Activated B cell treated with CpG ODN at 0.5 μM for 24 hours (primary cell): ENCODE results near the gene ITGA5. TPM values are rescaled to one million over a fixed set of nuclear protein-coding genes. Genes with fewer than 3 reads are reported as not detected.

Experiments used
- ATAC-seq: fragments of 200-7000 bp; cut with Tn5 transposase; one replicate; pipeline ENCODE4 v1.10.0; 2021; ENCODE audit warnings: low read depth, mild to moderate bottlenecking, moderate library complexity
- CTCF ChIA-PET: fragments of 350-600 bp; sonication (Branson Sonifier 250); formaldehyde crosslinking; loops from one replicate; lab custom pipeline; 2021; ENCODE audit warnings: antibody characterized with exemption; lab: Charles Lee
- POLR2A ChIA-PET: fragments of 350-600 bp; sonication (Branson Sonifier 250); formaldehyde crosslinking; loops from one replicate; lab custom pipeline; 2021; ENCODE audit warnings: antibody characterized with exemption; lab: Charles Lee
- DNase-seq: peaks from one replicate; pipeline ENCODE4 v3.0.0; 2022
- H3K27ac Mint-ChIP-seq: one replicate; pipeline ENCODE4 v1.8.0; 2020; ENCODE audit warnings: mixed read lengths
- H3K27me3 Mint-ChIP-seq: one replicate; pipeline ENCODE4 v1.8.0; 2021; ENCODE audit warnings: mixed read lengths
- H3K36me3 Mint-ChIP-seq: one replicate; pipeline ENCODE4 v1.8.0; 2021; ENCODE audit warnings: low read depth, mixed read lengths
- H3K4me1 Mint-ChIP-seq: one replicate; pipeline ENCODE4 v1.8.0; 2021; ENCODE audit warnings: mixed read lengths
- H3K4me3 Mint-ChIP-seq: one replicate; pipeline ENCODE4 v1.8.0; 2020; ENCODE audit warnings: mild to moderate bottlenecking, mixed read lengths
- H3K9me3 Mint-ChIP-seq: one replicate; pipeline ENCODE4 v1.8.0; 2020; ENCODE audit warnings: mixed read lengths
- intact Hi-C: fragments of 100-400 bp; cut with micrococcal nuclease; formaldehyde crosslinking; loops from one replicate; pipeline ENCODE4 v1.15.1; 2024
- total RNA-seq: library from RNA; stranded (reverse); gene quantifications from 2 replicates; pipeline ENCODE4 v1.2.3, GENCODE V29; 2022
- TF ChIP-seq, protein P1 (sequence below): fragments of 200-600 bp; IDR thresholded peaks from one replicate; pipeline ENCODE4 v1.8.0; 2022; ENCODE audit warnings: antibody characterized with exemption, mild to moderate bottlenecking

ITGA5 gene
- total RNA-seq, 1 donor from 2014 or later: 1.0 TPM

DNA sequence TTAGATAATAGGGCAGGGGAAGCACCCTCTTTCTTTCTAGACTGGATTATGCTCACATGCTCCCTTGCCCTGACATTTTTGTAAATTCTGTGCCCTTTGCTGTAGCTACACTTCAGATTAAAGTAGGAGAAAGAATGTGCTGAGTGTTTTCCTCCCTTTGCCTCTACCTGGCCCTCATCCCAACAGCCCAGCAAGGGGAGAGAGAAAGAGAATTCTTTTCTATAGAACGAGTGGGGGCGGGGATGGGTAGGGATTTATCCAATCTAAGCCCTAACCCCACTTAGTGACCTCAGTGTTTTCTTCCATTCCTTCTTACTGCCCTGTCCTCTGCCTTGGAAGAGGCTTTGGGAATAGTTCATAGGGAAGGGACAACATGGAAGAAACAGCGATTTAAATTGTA lies 68.3 kb downstream of the ITGA5 start:
- no peak overlapping the region for H3K27ac Mint-ChIP-seq
- intact Hi-C loops: no loop called here
- no peak for ATAC-seq
- peaks cover 56% of the 10 kb centered on the region for H3K36me3 Mint-ChIP-seq
- no peaks in the 10 kb centered on the region for H3K9me3 Mint-ChIP-seq
- TF ChIP-seq, protein P1, sequence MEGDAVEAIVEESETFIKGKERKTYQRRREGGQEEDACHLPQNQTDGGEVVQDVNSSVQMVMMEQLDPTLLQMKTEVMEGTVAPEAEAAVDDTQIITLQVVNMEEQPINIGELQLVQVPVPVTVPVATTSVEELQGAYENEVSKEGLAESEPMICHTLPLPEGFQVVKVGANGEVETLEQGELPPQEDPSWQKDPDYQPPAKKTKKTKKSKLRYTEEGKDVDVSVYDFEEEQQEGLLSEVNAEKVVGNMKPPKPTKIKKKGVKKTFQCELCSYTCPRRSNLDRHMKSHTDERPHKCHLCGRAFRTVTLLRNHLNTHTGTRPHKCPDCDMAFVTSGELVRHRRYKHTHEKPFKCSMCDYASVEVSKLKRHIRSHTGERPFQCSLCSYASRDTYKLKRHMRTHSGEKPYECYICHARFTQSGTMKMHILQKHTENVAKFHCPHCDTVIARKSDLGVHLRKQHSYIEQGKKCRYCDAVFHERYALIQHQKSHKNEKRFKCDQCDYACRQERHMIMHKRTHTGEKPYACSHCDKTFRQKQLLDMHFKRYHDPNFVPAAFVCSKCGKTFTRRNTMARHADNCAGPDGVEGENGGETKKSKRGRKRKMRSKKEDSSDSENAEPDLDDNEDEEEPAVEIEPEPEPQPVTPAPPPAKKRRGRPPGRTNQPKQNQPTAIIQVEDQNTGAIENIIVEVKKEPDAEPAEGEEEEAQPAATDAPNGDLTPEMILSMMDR: no peak
- H3K4me3 Mint-ChIP-seq: no peak overlapping the region
- CTCF ChIA-PET: interaction anchor here (0.7 kb wide), 2 partner anchors 18 to 89 kb away, joined by 3 read pairs; no protein-coding TSS in a partner anchor
- H3K27me3 Mint-ChIP-seq: no peaks in the 10 kb centered on the region
- DNase-seq: no peak
- POLR2A ChIA-PET: interaction anchor here (0.6 kb wide), 1 partner anchor 64 kb away, joined by 4 read pairs; no protein-coding TSS in a partner anchor
- H3K4me1 Mint-ChIP-seq: peaks cover 9% of the 10 kb centered on the region

DNA sequence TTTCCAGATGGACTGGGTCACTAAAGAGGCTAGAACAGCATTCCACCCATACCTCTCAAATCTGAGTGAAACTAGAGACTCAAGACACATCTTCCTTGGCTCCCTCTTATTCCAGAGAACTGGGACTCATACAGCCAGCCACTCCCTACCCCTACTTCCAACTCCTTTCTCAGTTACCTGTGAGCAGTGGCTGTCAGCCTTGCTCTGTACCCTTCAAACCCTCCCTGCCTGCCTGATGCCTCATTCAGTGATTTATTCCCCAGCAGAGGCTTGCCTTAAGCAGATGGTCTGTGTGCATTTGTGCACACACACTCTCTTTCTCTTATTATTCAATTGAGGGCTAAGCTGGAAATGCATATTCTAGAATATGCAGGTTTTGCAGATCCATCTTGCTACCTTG lies 69.4 kb downstream of the ITGA5 start:
- CTCF ChIA-PET: interaction anchor here (1.3 kb wide), 1 partner anchor 25 kb away, joined by 4 read pairs; the partner anchor contains the start of gene COPZ1
- Mint-ChIP-seq H3K27ac (no peak overlapping the region), H3K4me1 (peaks cover 17% of the 10 kb centered on the region), H3K36me3 (peaks cover 65% of the 10 kb centered on the region), H3K27me3 (no peaks in the 10 kb centered on the region), H3K9me3 (no peaks in the 10 kb centered on the region), H3K4me3 (no peak overlapping the region)
- DNase-seq: no peak
- no peak for ATAC-seq
- intact Hi-C loops: no loop called here
- TF ChIP-seq, protein P1: no peak
- POLR2A ChIA-PET: no interaction called here

DNA sequence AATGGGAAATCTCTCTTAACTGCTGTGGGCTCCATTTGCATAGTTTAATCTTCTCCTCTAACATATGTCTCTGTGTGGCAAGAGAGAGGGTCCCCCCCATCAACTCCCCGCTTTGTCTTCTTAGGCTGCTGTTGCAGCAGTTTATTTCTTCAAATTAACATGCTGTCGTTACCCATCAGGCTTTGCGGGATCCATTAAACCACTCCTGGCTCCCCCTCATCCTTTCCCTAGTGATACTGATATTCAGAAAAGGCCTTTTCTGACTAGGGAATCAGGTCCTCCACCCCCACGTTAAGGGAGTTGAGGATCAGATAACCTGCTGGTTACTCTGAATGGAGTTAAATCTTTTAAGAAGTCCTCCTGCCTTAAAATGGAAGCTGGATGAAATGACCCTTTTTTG lies 70.0 kb downstream of the ITGA5 start:
- peaks cover 66% of the 10 kb centered on the region for H3K36me3 Mint-ChIP-seq
- no peaks in the 10 kb centered on the region for H3K27me3 Mint-ChIP-seq
- H3K4me1 Mint-ChIP-seq: peaks cover 17% of the 10 kb centered on the region
- POLR2A ChIA-PET: no interaction called here
- DNase-seq (no peak), ATAC-seq (no peak)
- no peak overlapping the region for H3K27ac Mint-ChIP-seq
- intact Hi-C loops: no loop called here
- TF ChIP-seq, protein P1: no peak
- CTCF ChIA-PET: interaction anchor here (1.3 kb wide), 1 partner anchor 24 kb away, joined by 4 read pairs; the partner anchor contains the start of gene COPZ1
- H3K4me3 Mint-ChIP-seq: no peak overlapping the region
- no peaks in the 10 kb centered on the region for H3K9me3 Mint-ChIP-seq

Other genes with a start within 250 kb of the ITGA5 start
- gene SMUG1, start 230.3 kb downstream of the ITGA5 start, total RNA-seq: 31.2 and 38.6 TPM in 2 replicates
- gene CBX5, start 139.1 kb downstream of the ITGA5 start, total RNA-seq: 77.3 TPM in 2 replicates
- 1,995 and 2,126 TPM in 2 replicates for gene HNRNPA1, start 138.5 kb downstream of the ITGA5 start, total RNA-seq
- gene NFE2, start 118.3 kb downstream of the ITGA5 start, total RNA-seq: not detected in 2 replicates
- 120 and 124 TPM in 2 replicates for gene COPZ1, start 94.1 kb downstream of the ITGA5 start, total RNA-seq
- not detected in 2 replicates for gene GPR84, start 54.8 kb downstream of the ITGA5 start, total RNA-seq
- gene ZNF385A, start 34.5 kb downstream of the ITGA5 start, total RNA-seq: 4.6 and 5.0 TPM in 2 replicates
- 7.1 and 9.8 TPM in 2 replicates for gene GTSF1, start 54.3 kb upstream of the ITGA5 start, total RNA-seq
- gene NCKAP1L, start 78.5 kb upstream of the ITGA5 start, total RNA-seq: 225 and 239 TPM in 2 replicates
- gene PDE1B, start 130.3 kb upstream of the ITGA5 start, total RNA-seq: 4.7 and 6.5 TPM in 2 replicates
- not detected in 2 replicates for gene PPP1R1A, start 169.4 kb upstream of the ITGA5 start, total RNA-seq
- not detected in 2 replicates for gene LACRT, start 215.6 kb upstream of the ITGA5 start, total RNA-seq
- not detected in 2 replicates for gene DCD, start 229.1 kb upstream of the ITGA5 start, total RNA-seq